ENCODE measurements around the gene DLGAP1.

DNA sequence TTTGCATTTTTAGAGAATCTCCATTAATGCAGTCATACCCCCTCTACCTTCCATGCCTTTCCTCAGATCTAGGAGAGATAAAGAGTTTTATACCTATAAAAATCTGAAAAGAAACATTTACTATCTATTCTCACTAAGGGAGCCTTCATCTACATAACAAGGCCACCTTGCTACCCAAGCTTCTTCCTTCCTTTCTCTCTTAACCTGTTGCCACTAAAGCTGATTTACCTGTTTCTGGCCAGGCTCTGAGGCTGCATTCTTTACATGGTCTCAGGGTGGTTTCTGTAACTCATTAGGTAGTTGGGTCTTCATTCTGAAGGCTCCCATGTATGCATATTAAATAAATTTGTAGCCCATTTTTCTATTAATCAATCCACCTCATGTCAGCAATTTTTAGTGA is 391.6 kb downstream of the DLGAP1 start:
- TF ChIP-seq, protein P1, sequence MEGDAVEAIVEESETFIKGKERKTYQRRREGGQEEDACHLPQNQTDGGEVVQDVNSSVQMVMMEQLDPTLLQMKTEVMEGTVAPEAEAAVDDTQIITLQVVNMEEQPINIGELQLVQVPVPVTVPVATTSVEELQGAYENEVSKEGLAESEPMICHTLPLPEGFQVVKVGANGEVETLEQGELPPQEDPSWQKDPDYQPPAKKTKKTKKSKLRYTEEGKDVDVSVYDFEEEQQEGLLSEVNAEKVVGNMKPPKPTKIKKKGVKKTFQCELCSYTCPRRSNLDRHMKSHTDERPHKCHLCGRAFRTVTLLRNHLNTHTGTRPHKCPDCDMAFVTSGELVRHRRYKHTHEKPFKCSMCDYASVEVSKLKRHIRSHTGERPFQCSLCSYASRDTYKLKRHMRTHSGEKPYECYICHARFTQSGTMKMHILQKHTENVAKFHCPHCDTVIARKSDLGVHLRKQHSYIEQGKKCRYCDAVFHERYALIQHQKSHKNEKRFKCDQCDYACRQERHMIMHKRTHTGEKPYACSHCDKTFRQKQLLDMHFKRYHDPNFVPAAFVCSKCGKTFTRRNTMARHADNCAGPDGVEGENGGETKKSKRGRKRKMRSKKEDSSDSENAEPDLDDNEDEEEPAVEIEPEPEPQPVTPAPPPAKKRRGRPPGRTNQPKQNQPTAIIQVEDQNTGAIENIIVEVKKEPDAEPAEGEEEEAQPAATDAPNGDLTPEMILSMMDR (IDR thresholded peaks at IDR 0.05): no peak
- no peak for TF ChIP-seq POLR2A (IDR thresholded peaks at IDR 0.05)

All from testis (tissue), 2 donors.